PC-3 (cell line): ENCODE data around the gene TMTC2. TPM values are rescaled to one million over a fixed set of nuclear protein-coding genes. Genes with fewer than 3 reads are reported as not detected.

ENCODE experiments used
- ATAC-seq: fragments of 200-7000 bp; cut with Tn5 transposase; 2 replicates; pipeline ENCODE4 v1.9.1; 2020; ENCODE audit warnings: mild to moderate bottlenecking, moderate library complexity
- BruUV-seq: library from RNA; stranded (reverse); fragments of 400-500 nt; replicated peaks from 2 replicates; lab custom pipeline; 2021; lab: Mats Ljungman, UMichigan
- CTCF ChIA-PET: fragments of 300-600 bp; sonication (Branson Sonifier 250); formaldehyde crosslinking; loops from one replicate; lab custom pipeline; 2022; ENCODE audit warnings: antibody characterized with exemption; lab: Charles Lee
- POLR2A ChIA-PET: fragments of 300-600 bp; sonication (Branson Sonifier 250); formaldehyde crosslinking; loops from one replicate; lab custom pipeline; 2022; ENCODE audit warnings: antibody characterized with exemption; ENCODE audit not compliant: unreplicated experiment; lab: Charles Lee
- DNase-seq: peaks from one replicate; pipeline ENCODE4 v3.0.0-alpha.2; 2015
- H2AFZ ChIP-seq: fragments of 300-600 bp; sonication (generic); 2 replicates; pipeline ENCODE4 v1.6.0; 2016; ENCODE audit warnings: antibody characterized with exemption, low read length
- H3F3A ChIP-seq: fragments of 300-600 bp; sonication (generic); one replicate; pipeline ENCODE4 v1.6.0; 2017; ENCODE audit warnings: antibody characterized with exemption, low read length, control low read depth, mild to moderate bottlenecking; ENCODE audit not compliant: unreplicated experiment
- H3K27ac ChIP-seq: fragments of 300-600 bp; sonication (generic); 2 replicates; pipeline ENCODE4 v1.5.1; 2016; ENCODE audit warnings: mild to moderate bottlenecking, low read length
- H3K27me3 ChIP-seq: fragments of 300-600 bp; sonication (generic); 2 replicates; pipeline ENCODE4 v1.6.1; 2016; ENCODE audit warnings: low read length, mixed read lengths
- H3K36me3 ChIP-seq: fragments of 300-600 bp; sonication (generic); 2 replicates; pipeline ENCODE4 v1.6.1; 2016; ENCODE audit warnings: low read depth, mixed run types, low read length, mixed read lengths
- H3K4me1 ChIP-seq: fragments of 300-600 bp; sonication (generic); 2 replicates; pipeline ENCODE4 v1.5.1; 2016; ENCODE audit warnings: low read length; ENCODE audit not compliant: insufficient read depth
- H3K4me2 ChIP-seq: fragments of 300-600 bp; sonication (generic); 2 replicates; pipeline ENCODE4 v1.6.0; 2016; ENCODE audit warnings: low read length
- H3K4me3 ChIP-seq: fragments of 300-600 bp; sonication (generic); 2 replicates; pipeline ENCODE4 v1.5.1; 2016; ENCODE audit warnings: mild to moderate bottlenecking, low read length, mixed read lengths
- H3K79me2 ChIP-seq: fragments of 300-600 bp; sonication (generic); 2 replicates; pipeline ENCODE4 v1.6.1; 2017; ENCODE audit warnings: low read length, mixed read lengths
- H3K9ac ChIP-seq: fragments of 300-600 bp; sonication (generic); 2 replicates; pipeline ENCODE4 v1.6.0; 2016; ENCODE audit warnings: mild to moderate bottlenecking, low read length
- H3K9me2 ChIP-seq: fragments of 300-600 bp; sonication (generic); replicated peaks from 2 replicates; pipeline ENCODE4 v1.6.1; 2016; ENCODE audit warnings: mixed run types, low read length, mixed read lengths
- H3K9me3 ChIP-seq: fragments of 300-600 bp; sonication (generic); 2 replicates; pipeline ENCODE4 v1.6.1; 2016; ENCODE audit warnings: low read length, mixed read lengths
- H4K20me1 ChIP-seq: fragments of 300-600 bp; sonication (generic); 2 replicates; pipeline ENCODE4 v1.6.1; 2016; ENCODE audit warnings: low read length, mixed read lengths
- EZH2 ChIP-seq: fragments of 300-600 bp; sonication (generic); IDR thresholded peaks from one replicate; pipeline ENCODE4 v1.6.1; 2017; ENCODE audit warnings: antibody characterized with exemption, mild to moderate bottlenecking, low read length; ENCODE audit not compliant: unreplicated experiment
- EZH2phosphoT487 ChIP-seq: fragments of 300-600 bp; sonication (generic); IDR thresholded peaks from 2 replicates; pipeline ENCODE4 v1.6.1; 2018; ENCODE audit warnings: mild to moderate bottlenecking, antibody characterized with exemption, low read length, borderline replicate concordance
- intact Hi-C: fragments of 100-400 bp; cut with micrococcal nuclease; formaldehyde crosslinking; loops from 2 replicates; pipeline ENCODE4 v1.9.0; 2023
- total RNA-seq: library from RNA; depleted of rRNA; stranded (reverse); fragments of >200 nt; gene quantifications from 2 replicates; pipeline ENCODE4 v1.2.3, GENCODE V29; 2014
- TF ChIP-seq, protein P1 (sequence below): fragments of 300-600 bp; sonication (generic); conservative IDR thresholded peaks from 2 replicates; pipeline ENCODE4 v1.5.1; 2017; ENCODE audit warnings: antibody characterized with exemption, low read depth, mild to moderate bottlenecking, low read length

Gene TMTC2
- total RNA-seq, 1 experiment from 2014 or later = 10.7 TPM

DNA sequence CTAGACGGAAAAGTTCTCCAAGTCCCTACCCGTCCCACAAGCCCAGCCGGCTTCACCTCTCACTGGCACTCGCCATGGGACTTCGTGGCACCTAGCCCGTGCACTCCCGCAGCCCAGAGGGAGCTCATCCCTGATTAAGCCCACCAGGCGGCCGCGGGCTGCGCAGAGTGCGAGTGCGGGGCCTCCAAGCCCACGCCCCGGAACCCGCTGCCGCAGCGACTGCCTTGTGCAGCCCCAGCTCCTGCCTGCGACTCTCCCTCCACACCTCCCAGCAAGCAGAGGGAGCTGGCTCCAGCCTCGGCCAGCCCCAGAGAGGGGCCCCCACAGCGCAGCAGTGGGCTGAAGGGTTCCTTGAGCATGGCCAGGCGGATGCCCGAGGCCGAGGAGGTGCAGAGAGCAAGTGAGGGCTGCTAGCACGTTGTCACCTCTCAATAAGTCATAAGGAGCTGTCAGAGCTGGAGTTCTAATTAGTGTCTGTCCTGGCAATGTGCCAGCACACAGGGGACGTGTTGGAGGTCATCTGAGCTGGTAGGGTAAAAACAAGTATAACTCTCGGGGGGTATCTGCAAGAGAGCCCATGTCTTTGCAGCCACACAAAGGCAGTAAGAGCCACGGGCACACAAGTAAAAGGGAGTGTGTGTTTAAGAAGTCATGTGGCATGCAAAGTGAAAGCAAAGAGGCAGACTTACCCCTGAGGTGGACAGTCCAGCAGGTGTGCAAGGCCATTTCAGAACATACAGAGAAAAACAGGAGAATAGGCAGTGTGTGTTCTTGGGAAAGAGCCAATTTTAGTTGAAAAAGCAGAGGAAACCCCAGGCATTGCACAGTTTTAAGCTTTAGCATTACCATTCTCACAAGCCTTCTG lies 27.1 kb upstream of the TMTC2 start:
- ChIA-PET POLR2A (no interaction called here), CTCF (no interaction called here)
- no peaks in the 10 kb centered on the region for H3K9me2 ChIP-seq
- no peak overlapping the region for H2AFZ ChIP-seq
- no peak overlapping the region for H3K4me3 ChIP-seq
- peaks cover 8% of the 10 kb centered on the region for H3K4me1 ChIP-seq
- no peak overlapping the region for H3K9ac ChIP-seq
- no TSS peak for BruUV-seq
- H4K20me1 ChIP-seq = no peaks in the 10 kb centered on the region
- ATAC-seq = no peak
- H3K27me3 ChIP-seq = no peaks in the 10 kb centered on the region
- no peak for DNase-seq
- intact Hi-C loops = no loop called here
- no peak overlapping the region for H3K4me2 ChIP-seq
- TF ChIP-seq, protein P1, sequence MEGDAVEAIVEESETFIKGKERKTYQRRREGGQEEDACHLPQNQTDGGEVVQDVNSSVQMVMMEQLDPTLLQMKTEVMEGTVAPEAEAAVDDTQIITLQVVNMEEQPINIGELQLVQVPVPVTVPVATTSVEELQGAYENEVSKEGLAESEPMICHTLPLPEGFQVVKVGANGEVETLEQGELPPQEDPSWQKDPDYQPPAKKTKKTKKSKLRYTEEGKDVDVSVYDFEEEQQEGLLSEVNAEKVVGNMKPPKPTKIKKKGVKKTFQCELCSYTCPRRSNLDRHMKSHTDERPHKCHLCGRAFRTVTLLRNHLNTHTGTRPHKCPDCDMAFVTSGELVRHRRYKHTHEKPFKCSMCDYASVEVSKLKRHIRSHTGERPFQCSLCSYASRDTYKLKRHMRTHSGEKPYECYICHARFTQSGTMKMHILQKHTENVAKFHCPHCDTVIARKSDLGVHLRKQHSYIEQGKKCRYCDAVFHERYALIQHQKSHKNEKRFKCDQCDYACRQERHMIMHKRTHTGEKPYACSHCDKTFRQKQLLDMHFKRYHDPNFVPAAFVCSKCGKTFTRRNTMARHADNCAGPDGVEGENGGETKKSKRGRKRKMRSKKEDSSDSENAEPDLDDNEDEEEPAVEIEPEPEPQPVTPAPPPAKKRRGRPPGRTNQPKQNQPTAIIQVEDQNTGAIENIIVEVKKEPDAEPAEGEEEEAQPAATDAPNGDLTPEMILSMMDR = no peak
- TF ChIP-seq EZH2phosphoT487 = no peak
- TF ChIP-seq EZH2 = no peak
- H3K36me3 ChIP-seq = no peaks in the 10 kb centered on the region
- no peaks in the 10 kb centered on the region for H3F3A ChIP-seq
- H3K27ac ChIP-seq = no peak overlapping the region
- H3K9me3 ChIP-seq = no peaks in the 10 kb centered on the region
- no peaks in the 10 kb centered on the region for H3K79me2 ChIP-seq

DNA sequence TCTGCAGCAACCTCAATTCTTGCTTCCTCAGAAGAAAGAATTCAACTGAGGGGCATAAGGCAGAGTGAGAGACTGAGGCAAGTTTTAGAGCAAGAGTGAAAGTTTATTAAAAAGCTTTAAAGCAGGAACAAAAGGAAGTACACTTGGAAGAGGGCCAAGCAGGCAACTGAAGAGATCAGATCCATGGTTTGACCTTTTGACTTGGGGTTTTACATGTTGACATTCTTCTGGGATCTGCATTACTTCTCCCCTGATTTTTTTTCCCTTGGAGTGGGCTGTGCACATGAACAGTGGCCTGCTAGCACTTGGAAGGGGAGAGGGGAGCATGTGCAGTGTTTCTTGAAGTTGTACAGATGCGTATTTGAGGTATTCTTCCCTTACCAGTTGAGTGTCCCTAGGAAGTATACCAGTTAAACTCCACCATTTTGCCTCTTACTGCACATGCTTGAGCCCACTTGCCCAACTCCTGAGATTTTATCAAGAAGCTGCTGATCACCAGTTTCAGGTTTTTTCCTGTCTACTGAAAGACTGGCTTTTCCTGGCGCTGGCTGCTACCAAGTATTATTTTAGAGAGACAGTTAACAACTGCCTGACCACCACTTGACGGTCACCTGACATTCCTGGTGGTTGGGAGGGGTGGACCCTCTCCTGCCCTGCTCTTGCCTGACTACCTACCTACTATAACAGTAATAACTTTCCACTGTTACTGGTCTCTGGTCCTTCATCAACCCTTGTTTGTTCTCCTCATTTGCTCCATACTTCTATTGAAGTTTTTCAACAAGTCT lies 26.0 kb upstream of the TMTC2 start:
- ChIA-PET POLR2A (no interaction called here), CTCF (no interaction called here)
- intact Hi-C loops = no loop called here
- Histone ChIP-seq H2AFZ (no peak overlapping the region), H3K27ac (no peak overlapping the region), H3K4me2 (no peak overlapping the region), H4K20me1 (no peaks in the 10 kb centered on the region), H3K4me3 (no peak overlapping the region), H3K9ac (no peak overlapping the region), H3K4me1 (no peaks in the 10 kb centered on the region; the same call in 1 of the 2 replicates), H3K79me2 (no peaks in the 10 kb centered on the region), H3K9me3 (no peaks in the 10 kb centered on the region), H3F3A (no peaks in the 10 kb centered on the region), H3K9me2 (no peaks in the 10 kb centered on the region), H3K27me3 (no peaks in the 10 kb centered on the region), H3K36me3 (no peaks in the 10 kb centered on the region)
- TF ChIP-seq EZH2 (no peak), EZH2phosphoT487 (no peak)
- TF ChIP-seq, protein P1 = no peak
- BruUV-seq = no TSS peak
- DNase-seq (no peak), ATAC-seq (no peak)
